ENCODE results near the gene CPTP. TPM values are rescaled to one million over a fixed set of nuclear protein-coding genes. Genes with fewer than 3 reads are reported as not detected.

Gene CPTP
- total RNA-seq, 2 experiments from 2014 or later = 8.4 to 11.0 TPM

- POLR2A ChIA-PET = interaction anchor here (1.2 kb wide), 1 partner anchor 19 kb away, joined by 3 read pairs; the partner anchor contains the start of gene UBE2J2
- no peaks in the 10 kb centered on the region for H3K36me3 Mint-ChIP-seq (ENCODE audit: low read depth)
- no peak overlapping the region for H3K27ac Mint-ChIP-seq
- H3K4me3 Mint-ChIP-seq = no peak overlapping the region
- ATAC-seq (no peak), DNase-seq (no peak)
- no peak for TF ChIP-seq CTCF (IDR thresholded peaks at IDR 0.05)
- CTCF ChIA-PET = interaction anchor here (0.7 to 3.2 kb wide), 12 partner anchors 8 to 308 kb away, joined by 3 to 37 read pairs (median 4); no protein-coding TSS in a partner anchor
- H3K27me3 Mint-ChIP-seq = no peaks in the 10 kb centered on the region
- no peaks in the 10 kb centered on the region for H3K9me3 Mint-ChIP-seq
- intact Hi-C loops (cut with micrococcal nuclease) = no loop called here
- H3K4me1 Mint-ChIP-seq (ENCODE audit: low read depth) = peaks cover 2% of the 10 kb centered on the region
These were observed 32.2 kb upstream of the CPTP start for GRCh38 chr1:1292442-1292779.

GRCh38 chr1:1292851-1293250 is 31.8 kb upstream of the CPTP start:
- Mint-ChIP-seq H3K36me3 (ENCODE audit: low read depth) (no peaks in the 10 kb centered on the region), H3K27ac (no peak overlapping the region), H3K4me1 (ENCODE audit: low read depth) (peaks cover 2% of the 10 kb centered on the region), H3K9me3 (no peaks in the 10 kb centered on the region), H3K27me3 (no peaks in the 10 kb centered on the region), H3K4me3 (no peak overlapping the region)
- POLR2A ChIA-PET = interaction anchor here (1.2 kb wide), 1 partner anchor 19 kb away, joined by 3 read pairs; the partner anchor contains the start of gene UBE2J2
- CTCF ChIA-PET = interaction anchor here (1.4 to 3.2 kb wide), 4 partner anchors 12 to 261 kb away, joined by 5 to 37 read pairs (median 20); no protein-coding TSS in a partner anchor
- no peak for TF ChIP-seq CTCF (IDR thresholded peaks at IDR 0.05)
- no peak for DNase-seq
- intact Hi-C loops (cut with micrococcal nuclease) = no loop called here
- no peak for ATAC-seq

GRCh38 chr1:1293263-1294249 is 31.0 kb upstream of the CPTP start:
- no peak for ATAC-seq
- ChIA-PET POLR2A (no interaction called here), CTCF (no interaction called here)
- Mint-ChIP-seq H3K27ac (no peak overlapping the region), H3K4me3 (no peak overlapping the region), H3K27me3 (no peaks in the 10 kb centered on the region), H3K36me3 (ENCODE audit: low read depth) (no peaks in the 10 kb centered on the region), H3K4me1 (ENCODE audit: low read depth) (peaks cover 2% of the 10 kb centered on the region), H3K9me3 (no peaks in the 10 kb centered on the region)
- intact Hi-C loops (cut with micrococcal nuclease) = no loop called here
- no peak for TF ChIP-seq CTCF (IDR thresholded peaks at IDR 0.05)
- DNase-seq = no peak

- Mint-ChIP-seq H3K9me3 (no peaks in the 10 kb centered on the region), H3K27ac (no peak overlapping the region), H3K27me3 (no peaks in the 10 kb centered on the region), H3K36me3 (ENCODE audit: low read depth) (no peaks in the 10 kb centered on the region), H3K4me3 (no peak overlapping the region), H3K4me1 (ENCODE audit: low read depth) (peaks cover 2% of the 10 kb centered on the region)
- DNase-seq = no peak
- no peak for TF ChIP-seq CTCF (IDR thresholded peaks at IDR 0.05)
- intact Hi-C loops (cut with micrococcal nuclease) = no loop called here
- no peak for ATAC-seq
- POLR2A ChIA-PET = interaction anchor here (0.8 kb wide), 1 partner anchor 20 kb away, joined by 3 read pairs; no protein-coding TSS in a partner anchor
- CTCF ChIA-PET = interaction anchor here (1.1 kb wide), 1 partner anchor 10 kb away, joined by 3 read pairs; no protein-coding TSS in a partner anchor
These were observed 30.2 kb upstream of the CPTP start for GRCh38 chr1:1294250-1294890.

Data from activated CD8-positive, alpha-beta T cell treated with anti-CD3 and anti-CD28 coated beads for 36 hours (primary cell).